Smooth muscle cell of the umbilical artery (primary cell): ENCODE results near the gene DBI. TPM values are rescaled to one million over a fixed set of nuclear protein-coding genes. Genes with fewer than 3 reads are reported as not detected.

Experiments used
- total RNA-seq: library from RNA; depleted of rRNA; stranded (reverse); fragments of >200 nt; gene quantifications from 2 replicates; pipeline ENCODE4 v1.2.3, GENCODE V29; 2014

Gene DBI
- 71.5 and 80.2 TPM in 2 replicates for total RNA-seq

GRCh38 chr2:119366649-119367471 is at the start of gene DBI, which contains the start of gene C2orf76:
Gene DBI, plus strand, starts transcription at chr2:119366977. Its CDS starts 75 bp downstream, at chr2:119367052.
Gene C2orf76, minus strand, starts transcription at chr2:119366834. Its CDS starts 26,875 bp downstream, at chr2:119339959.

Other genes starting within 250 kb of the DBI start
- gene C1QL2, start 208.2 kb upstream of the DBI start, total RNA-seq: not detected in 2 replicates
- 6.8 and 30.7 TPM in 2 replicates for gene STEAP3, start 143.1 kb upstream of the DBI start, total RNA-seq
- 6.7 and 9.5 TPM in 2 replicates for gene C2orf76, start 143 bp upstream of the DBI start, total RNA-seq
- gene TMEM37, start 64.9 kb downstream of the DBI start, total RNA-seq: 0.30 TPM in 1 of 2 replicates, not detected in the other
- not detected in 2 replicates for gene SCTR, start 157.5 kb downstream of the DBI start, total RNA-seq
- gene CFAP221, start 177.5 kb downstream of the DBI start, total RNA-seq: not detected in 2 replicates